HepG2 (cell line): ENCODE data around the gene HES7. TPM values are rescaled to one million over a fixed set of nuclear protein-coding genes. Genes with fewer than 3 reads are reported as not detected.
A peak's percentile ranks its signal among the peaks of the same experiment; 100 is the strongest.

Experiments used
- ATF4 ChIP-seq, 2 experiments: fragments of 450-650 bp in 1 of 2; sonication (generic) in 1 of 2; formaldehyde crosslinking; IDR thresholded peaks; 2 replicates each; pipeline versions ENCODE4 v1.5.0 to v1.8.0; 2020 to 2022; ENCODE audit warnings: mild to moderate bottlenecking in 1 of 2, missing genetic modification reagents in 1 of 2
- DBP ChIP-seq: sonication (generic); formaldehyde crosslinking; IDR thresholded peaks from 2 replicates; pipeline ENCODE4 v1.4.0; 2020; ENCODE audit warnings: missing genetic modification reagents; ENCODE audit errors: not compliant biosample characterization
- FOXC1 ChIP-seq: sonication (generic); formaldehyde crosslinking; IDR thresholded peaks from 2 replicates; pipeline ENCODE4 v1.8.0; 2022; ENCODE audit warnings: mild to moderate bottlenecking, missing genetic modification reagents, borderline replicate concordance
- FOXK1 ChIP-seq: sonication (generic); formaldehyde crosslinking; IDR thresholded peaks from 2 replicates; pipeline ENCODE4 v1.4.0; 2020; ENCODE audit warnings: low read depth, missing genetic modification reagents, borderline replicate concordance
- GLMP ChIP-seq: sonication (generic); formaldehyde crosslinking; IDR thresholded peaks from 2 replicates; pipeline ENCODE4 v1.9.0; 2021; ENCODE audit warnings: missing genetic modification reagents, mild to moderate bottlenecking, borderline replicate concordance
- GRHL1 ChIP-seq: sonication (generic); formaldehyde crosslinking; conservative IDR thresholded peaks from 2 replicates; pipeline ENCODE4 v1.8.0; 2022; ENCODE audit warnings: missing genetic modification reagents
- JUND ChIP-seq: sonication (generic); formaldehyde crosslinking; IDR thresholded peaks from 2 replicates; pipeline ENCODE4 v1.8.0; 2022; ENCODE audit warnings: mild to moderate bottlenecking, missing genetic modification reagents
- LCORL ChIP-seq, 2 experiments: fragments of 450-650 bp in 1 of 2; sonication (generic) in 1 of 2; formaldehyde crosslinking in 1 of 2; IDR thresholded peaks; 2 replicates each; pipeline versions ENCODE4 v1.5.0 to v1.6.1; 2017 to 2020; ENCODE audit warnings: antibody characterized with exemption in 1 of 2, missing genetic modification reagents in 1 of 2
- NCOA2 ChIP-seq: sonication (generic); formaldehyde crosslinking; IDR thresholded peaks from 2 replicates; pipeline ENCODE4 v1.8.0; 2022; ENCODE audit warnings: inconsistent platforms
- RXRB ChIP-seq: IDR thresholded peaks from 2 replicates; pipeline ENCODE4 v1.6.1; 2016; ENCODE audit warnings: borderline replicate concordance, missing genetic modification reagents, missing compliant biosample characterization
- SMYD3 ChIP-seq: sonication (generic); formaldehyde crosslinking; IDR thresholded peaks from 2 replicates; pipeline ENCODE4 v1.8.1; 2023; ENCODE audit warnings: mild to moderate bottlenecking, missing genetic modification reagents
- SP140L ChIP-seq: sonication (generic); formaldehyde crosslinking; IDR thresholded peaks from 2 replicates; pipeline ENCODE4 v1.4.0; 2020; ENCODE audit warnings: missing genetic modification reagents, borderline replicate concordance
- ZBTB39 ChIP-seq: sonication (generic); formaldehyde crosslinking; IDR thresholded peaks from 2 replicates; pipeline ENCODE4 v1.5.0; 2020; ENCODE audit warnings: missing genetic modification reagents
- ZBTB42 ChIP-seq: sonication (generic); formaldehyde crosslinking; IDR thresholded peaks from 2 replicates; pipeline ENCODE4 v1.5.0; 2020; ENCODE audit warnings: mild to moderate bottlenecking, missing genetic modification reagents
- ZNF10 ChIP-seq: sonication (generic); formaldehyde crosslinking; IDR thresholded peaks from 2 replicates; pipeline ENCODE4 v1.4.0; 2020; ENCODE audit warnings: mild to moderate bottlenecking, low read depth, missing genetic modification reagents, borderline replicate concordance
- ZNF251 ChIP-seq: sonication (generic); formaldehyde crosslinking; IDR thresholded peaks from 2 replicates; pipeline ENCODE4 v1.9.0; 2021; ENCODE audit warnings: mild to moderate bottlenecking, missing genetic modification reagents
- ZNF572 ChIP-seq: sonication (generic); formaldehyde crosslinking; IDR thresholded peaks from 2 replicates; pipeline ENCODE4 v1.5.1; 2020; ENCODE audit warnings: mild to moderate bottlenecking, missing genetic modification reagents
- ZNF772 ChIP-seq: sonication (generic); formaldehyde crosslinking; IDR thresholded peaks from 2 replicates; pipeline ENCODE4 v1.5.0; 2020; ENCODE audit warnings: mild to moderate bottlenecking, missing genetic modification reagents
- ZNF776 ChIP-seq: sonication (generic); formaldehyde crosslinking; IDR thresholded peaks from 2 replicates; pipeline ENCODE4 v1.4.0; 2020; ENCODE audit warnings: mild to moderate bottlenecking, missing genetic modification reagents
- ZNF816 ChIP-seq: sonication (generic); formaldehyde crosslinking; IDR thresholded peaks from 2 replicates; pipeline ENCODE4 v1.8.0; 2022; ENCODE audit warnings: missing genetic modification reagents, mild to moderate bottlenecking, borderline replicate concordance
- polyA plus RNA-seq, 8 experiments: library from polyadenylated mRNA; depleted of rRNA in 3 of 8; stranded (reverse) in 7 of 8; unstranded in 1 of 8; fragments of >200 nt; fragmentation: Illumina TruSeq in 4 of 8; extraction: Trizol in 4 of 8; gene quantifications; 2 replicates each; pipeline versions ENCODE4 v1.2.1 to v1.2.3, GENCODE V29; 2011 to 2016; ENCODE audit warnings: low read depth in 4 of 8, missing spikeins in 1 of 8, mixed read lengths in 1 of 8; ENCODE audit not compliant: insufficient read depth in 1 of 8
- total RNA-seq, 5 experiments: library from RNA; depleted of rRNA; stranded (reverse); fragments of >200 nt; fragmentation: Illumina TruSeq; extraction: Trizol; gene quantifications; 2 replicates each; pipeline ENCODE4 v1.2.3, GENCODE V29; 2016; ENCODE audit warnings: low read depth in 1 of 5

The HES7 gene
- total and polyA plus RNA-seq, 2 of the 13 experiments (the other 11 are each of a cell fraction or from before 2014, with no cell fraction given): not detected

- peak; percentile 38; the same call in 1 of the 2 replicates for TF ChIP-seq FOXC1 (CRISPR knock-in tag)
- TF ChIP-seq ZBTB42 (CRISPR knock-in tag): 0 out of 2 replicates have a peak, but pooled peaks have one; percentile 11
- TF ChIP-seq ZNF776: no peak
- TF ChIP-seq DBP (CRISPR knock-in tag): peak; percentile 90
- TF ChIP-seq RXRB (CRISPR knock-in tag): peak; percentile 92
- no peak for TF ChIP-seq ZNF572 (CRISPR knock-in tag)
- TF ChIP-seq SMYD3 (CRISPR knock-in tag): peak; percentile 98
- TF ChIP-seq GLMP (CRISPR knock-in tag): no peak
- peak; percentile 85 to 93 for TF ChIP-seq ATF4 (CRISPR knock-in tag; IDR thresholded peaks at IDR 0.05)
- TF ChIP-seq ZNF251: no peak
- peak; percentile 90; the same call in 1 of the 2 replicates for TF ChIP-seq JUND (CRISPR knock-in tag)
- peak; percentile 72; the same call in 1 of the 2 replicates for TF ChIP-seq LCORL (IDR thresholded peaks at IDR 0.05)
- no peak; the same call in 1 of the 2 replicates for TF ChIP-seq LCORL (CRISPR knock-in tag; IDR thresholded peaks at IDR 0.05)
- TF ChIP-seq FOXK1 (CRISPR knock-in tag): peak; percentile 87; the same call in 1 of the 2 replicates
- TF ChIP-seq ZNF10: no peak
- TF ChIP-seq ZNF772 (CRISPR knock-in tag): peak; percentile 73
- peak; percentile 93 for TF ChIP-seq NCOA2 (CRISPR knock-in tag)
- TF ChIP-seq ZBTB39 (CRISPR knock-in tag): 0 out of 2 replicates have a peak, but pooled peaks have one; percentile 43
- peak; percentile 76 for TF ChIP-seq SP140L (CRISPR knock-in tag)
- no peak; the same call in 1 of the 2 replicates for TF ChIP-seq ZNF816 (CRISPR knock-in tag)
- 0 out of 2 replicates have a peak, but pooled peaks have one; percentile 78 for TF ChIP-seq GRHL1 (CRISPR knock-in tag)
Observed at GRCh38 chr17:8173056-8173870, 49.4 kb upstream of the HES7 start (continued).
